Liver (tissue), 3 donors: ENCODE results near the gene CLIC2.

Experiments used
- CTCF ChIP-seq: fragments of 150-350 bp; IDR thresholded peaks from 2 replicates; pipeline ENCODE4 v1.5.1; 2017; ENCODE audit warnings: improper control_type of control experiment, low read depth, low read length; ENCODE audit not compliant: missing input control
- MAX ChIP-seq: IDR thresholded peaks from 2 replicates; pipeline ENCODE4 v1.6.1; 2016; ENCODE audit warnings: antibody characterized with exemption
- RAD21 ChIP-seq, 2 donors: IDR thresholded peaks; 2 replicates each; pipeline ENCODE4 v1.6.1; 2016; ENCODE audit warnings: antibody characterized with exemption in 2 of 2, mild to moderate bottlenecking in 2 of 2
- TAF1 ChIP-seq: conservative IDR thresholded peaks from 2 replicates; pipeline ENCODE4 v1.6.1; 2016; ENCODE audit warnings: antibody characterized with exemption, mild to moderate bottlenecking
- donor health status: healthy.
- donor health status: healthy.

GRCh38 chrX:155334486-155335336 is at the start of gene CLIC2:
- no peak for TF ChIP-seq CTCF
- TF ChIP-seq RAD21 (IDR thresholded peaks at IDR 0.05), result no peak
- TF ChIP-seq TAF1, result no peak
- no peak for TF ChIP-seq MAX
